HEK293 (cell line): ENCODE measurements around the gene TTC24.

Source experiments
- CTCF ChIA-PET: fragments of 350-600 bp; formaldehyde crosslinking; extraction: SDS; loops from one replicate; lab custom pipeline; 2021; ENCODE audit warnings: antibody characterized with exemption; lab: Yijun Ruan, JAX
- POLR2A ChIA-PET: fragments of 300-600 bp; formaldehyde crosslinking; extraction: SDS; loops from one replicate; lab custom pipeline; 2020; ENCODE audit warnings: antibody characterized with exemption, inconsistent platforms; lab: Yijun Ruan, JAX
- H3K27ac ChIP-seq: fragments of 200-500 bp; sonication (Bioruptor generic); 2 replicates; pipeline ENCODE4 v1.5.1; 2014; ENCODE audit warnings: low read depth, low read length, control low read depth, inconsistent platforms; ENCODE audit errors: extremely low read depth
- H3K36me3 ChIP-seq, 2 experiments: fragments of 200-500 bp in 1 of 2; sonication (Bioruptor generic) in 1 of 2; 1 replicate in 1 of 2; 2 replicates in 1 of 2; pipeline ENCODE4 v1.5.1; 2014 to 2017; ENCODE audit warnings: inconsistent platforms in 2 of 2, low read length in 2 of 2; ENCODE audit not compliant: control insufficient read depth in 2 of 2, insufficient read depth in 1 of 2
- H3K4me1 ChIP-seq: fragments of 200-500 bp; sonication (Bioruptor generic); 2 replicates; pipeline ENCODE4 v1.5.1; 2014; ENCODE audit warnings: mild to moderate bottlenecking, low read length, inconsistent platforms; ENCODE audit not compliant: control insufficient read depth, insufficient read depth
- H3K4me3 ChIP-seq: 2 replicates; pipeline ENCODE4 v1.5.1; 2011; ENCODE audit warnings: low read depth, mild to moderate bottlenecking, control low read depth, low read length, moderate library complexity
- H3K9me3 ChIP-seq: fragments of 200-500 bp; sonication (Bioruptor generic); 2 replicates; pipeline ENCODE4 v1.5.1; 2014; ENCODE audit warnings: low read depth, low read length, inconsistent platforms; ENCODE audit not compliant: control insufficient read depth, insufficient read depth
- BCL11B ChIP-seq: fragments of 450-650 bp; formaldehyde crosslinking; IDR thresholded peaks from 2 replicates; pipeline ENCODE4 v1.5.1; 2016; ENCODE audit warnings: low read depth, missing biosample characterization, missing genetic modification characterization
- HIC1 ChIP-seq: fragments of 450-650 bp; formaldehyde crosslinking; IDR thresholded peaks from 2 replicates; pipeline ENCODE4 v1.5.1; 2016; ENCODE audit warnings: missing biosample characterization, missing genetic modification characterization
- HOXD13 ChIP-seq: sonication (generic); formaldehyde crosslinking; IDR thresholded peaks from 2 replicates; pipeline ENCODE4 v1.8.0; 2022; ENCODE audit warnings: missing genetic modification reagents, borderline replicate concordance
- PRDM6 ChIP-seq: fragments of 450-650 bp; formaldehyde crosslinking; IDR thresholded peaks from 2 replicates; pipeline ENCODE4 v1.5.1; 2017; ENCODE audit warnings: missing biosample characterization, missing genetic modification characterization
- SETDB1 ChIP-seq: IDR thresholded peaks from one replicate; pipeline ENCODE4 v1.6.1; 2017; ENCODE audit warnings: mild to moderate bottlenecking, low read length, moderate library complexity, mixed read lengths; ENCODE audit not compliant: insufficient read length
- SP3 ChIP-seq: fragments of 450-650 bp; formaldehyde crosslinking; IDR thresholded peaks from 2 replicates; pipeline ENCODE4 v1.5.1; 2016; ENCODE audit warnings: missing biosample characterization, missing genetic modification characterization
- TSHZ1 ChIP-seq: fragments of 450-650 bp; formaldehyde crosslinking; IDR thresholded peaks from 2 replicates; pipeline ENCODE4 v1.5.1; 2016; ENCODE audit warnings: missing biosample characterization, missing genetic modification characterization, borderline replicate concordance
- ZBTB48 ChIP-seq: fragments of 450-650 bp; formaldehyde crosslinking; IDR thresholded peaks from 2 replicates; pipeline ENCODE4 v1.5.1; 2016; ENCODE audit warnings: missing biosample characterization, missing genetic modification characterization
- ZFHX2 ChIP-seq: fragments of 450-650 bp; formaldehyde crosslinking; conservative IDR thresholded peaks from 2 replicates; pipeline ENCODE4 v1.5.1; 2016; ENCODE audit warnings: missing biosample characterization, missing genetic modification characterization
- ZNF121 ChIP-seq: fragments of 450-650 bp; formaldehyde crosslinking; IDR thresholded peaks from 2 replicates; pipeline ENCODE4 v1.5.1; 2016; ENCODE audit warnings: missing biosample characterization, missing genetic modification characterization
- ZNF239 ChIP-seq: fragments of 450-650 bp; formaldehyde crosslinking; IDR thresholded peaks from 2 replicates; pipeline ENCODE4 v1.5.1; 2016; ENCODE audit warnings: missing biosample characterization, missing genetic modification characterization
- ZNF280D ChIP-seq: fragments of 450-650 bp; formaldehyde crosslinking; IDR thresholded peaks from 2 replicates; pipeline ENCODE4 v1.5.1; 2016; ENCODE audit warnings: missing biosample characterization, missing genetic modification characterization
- ZNF561 ChIP-seq: fragments of 450-650 bp; IDR thresholded peaks from 2 replicates; pipeline ENCODE4 v1.5.1; 2018; ENCODE audit warnings: missing biosample characterization, missing genetic modification characterization, borderline replicate concordance
- ZNF660 ChIP-seq: fragments of 450-650 bp; IDR thresholded peaks from 2 replicates; pipeline ENCODE4 v1.5.1; 2018; ENCODE audit warnings: missing biosample characterization, mild to moderate bottlenecking, missing genetic modification characterization
- ZNF692 ChIP-seq: fragments of 450-650 bp; formaldehyde crosslinking; IDR thresholded peaks from 2 replicates; pipeline ENCODE4 v1.5.1; 2016; ENCODE audit warnings: missing biosample characterization, missing genetic modification characterization
- ZNF776 ChIP-seq: fragments of 450-650 bp; formaldehyde crosslinking; IDR thresholded peaks from 2 replicates; pipeline ENCODE4 v1.5.0; 2017; ENCODE audit warnings: missing biosample characterization, missing genetic modification characterization, borderline replicate concordance
- ZNF843 ChIP-seq: fragments of 450-650 bp; formaldehyde crosslinking; IDR thresholded peaks from 2 replicates; pipeline ENCODE4 v1.5.1; 2016; ENCODE audit warnings: missing biosample characterization, missing genetic modification characterization
- ZSCAN30 ChIP-seq: fragments of 450-650 bp; IDR thresholded peaks from 2 replicates; pipeline ENCODE4 v1.5.1; 2018; ENCODE audit warnings: missing biosample characterization, mild to moderate bottlenecking, missing genetic modification characterization, moderate library complexity

Gene TTC24

DNA sequence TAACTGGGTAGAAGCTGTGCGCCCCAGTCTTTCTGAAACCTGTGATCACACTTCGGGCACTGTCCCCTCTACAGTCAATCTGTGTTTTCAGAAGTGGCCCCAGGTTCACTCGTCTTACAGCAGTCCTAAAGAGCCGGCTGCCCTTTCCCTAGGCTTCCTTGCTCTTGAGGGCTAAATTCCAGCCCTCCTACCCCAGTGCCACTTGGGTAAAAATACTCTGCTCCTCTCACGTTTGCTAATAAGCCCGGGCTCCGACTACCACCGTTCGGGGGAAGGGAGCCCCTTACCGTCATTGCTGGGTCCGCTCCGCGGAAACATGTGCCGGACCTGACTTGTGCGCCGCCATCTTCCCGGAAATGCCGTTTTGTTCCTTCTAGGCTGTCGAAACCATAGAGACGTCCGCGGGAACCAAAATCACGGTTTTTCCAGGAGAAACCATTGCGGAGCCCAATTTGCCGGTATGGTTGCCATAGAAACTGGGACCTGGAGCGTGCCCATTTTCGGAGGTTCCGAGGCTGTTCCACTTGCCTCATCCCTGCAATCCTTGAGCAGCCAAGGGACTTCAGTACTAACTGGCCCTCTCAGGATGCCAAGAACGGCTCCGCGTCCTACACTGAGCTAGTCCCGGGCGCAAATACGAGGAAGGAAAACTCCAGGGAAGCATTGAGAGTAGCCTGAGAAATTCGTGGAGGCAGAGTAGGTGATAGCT is 21.8 kb downstream of the TTC24 start, which contains the start of gene GPATCH4 (continued):
- TF ChIP-seq PRDM6 (tag by site-specific recombination) (no peak), SETDB1 (no peak), HIC1 (tag by site-specific recombination) (no peak), ZNF776 (no peak), ZBTB48 (0 out of 2 replicates have a peak, but pooled peaks have one; percentile 30), ZNF239 (tag by site-specific recombination) (no peak), ZNF280D (tag by site-specific recombination) (no peak), HOXD13 (CRISPR knock-in tag) (no peak), SP3 (tag by site-specific recombination) (no peak; the same call in none of the 2 replicates)
- TF ChIP-seq, all 188 proteins: peak for 41

DNA sequence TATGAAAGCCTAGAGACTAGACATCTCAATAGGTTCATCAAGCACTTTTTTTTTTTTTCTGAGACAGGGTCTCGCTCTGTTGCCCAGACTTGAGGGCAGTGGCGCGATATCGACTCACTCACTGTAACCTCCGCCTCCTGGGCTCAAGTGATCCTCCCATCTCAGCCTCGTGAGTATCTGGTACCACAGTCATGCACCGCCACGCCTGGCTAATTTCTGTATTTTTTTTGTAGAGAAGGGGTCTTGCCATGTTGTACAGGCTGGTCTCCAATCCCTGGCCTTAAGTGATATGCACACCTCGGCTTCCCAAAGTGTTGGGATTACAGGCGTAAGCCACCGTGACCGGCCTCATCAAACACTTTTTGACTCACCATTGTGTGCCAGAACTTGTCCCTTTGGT is 22.4 kb downstream of the TTC24 start:
- Histone ChIP-seq H3K27ac (peak overlapping the region; percentile 35), H3K9me3 (no peaks in the 10 kb centered on the region), H3K4me3 (peak overlapping the region; percentile 65), H3K4me1 (no peaks in the 10 kb centered on the region), H3K36me3 (peaks cover 0 to 28% of the 10 kb centered on the region in 2 experiments; a peak in 1 of 3 replicates)
- ChIA-PET POLR2A (interaction anchor here (0.6 to 2.5 kb wide), 5 partner anchors 10 to 144 kb away, joined by 3 to 17 read pairs (median 4); partner anchors contain the start of genes MEF2D and NAXE), CTCF (interaction anchor here (0.5 to 1.8 kb wide), 16 partner anchors 11 to 717 kb away, joined by 3 to 8 read pairs (median 4); no protein-coding TSS in a partner anchor)
- no peak for TF ChIP-seq ZNF660 (tag by site-specific recombination)
- peak; percentile 98 for TF ChIP-seq ZNF121
- TF ChIP-seq, all 188 proteins: peak for 1

GRCh38 chr1:156602557-156602993 is 23.1 kb downstream of the TTC24 start:
- POLR2A ChIA-PET = interaction anchor here (2.5 kb wide), 1 partner anchor 11 kb away, joined by 17 read pairs; the partner anchor contains the start of gene NAXE
- Histone ChIP-seq H3K4me1 (no peaks in the 10 kb centered on the region), H3K9me3 (no peaks in the 10 kb centered on the region), H3K27ac (no peak overlapping the region), H3K36me3 (peaks cover 0 to 21% of the 10 kb centered on the region in 2 experiments; a peak in 1 of 3 replicates), H3K4me3 (no peak overlapping the region)
- CTCF ChIA-PET = interaction anchor here (0.5 to 3.1 kb wide), 14 partner anchors 12 to 718 kb away, joined by 3 to 30 read pairs (median 4); partner anchors contain the start of genes HAPLN2 and TTC24
- TF ChIP-seq ZNF561 = no peak
- no peak for TF ChIP-seq ZSCAN30 (tag by site-specific recombination)
- no peak for TF ChIP-seq BCL11B (tag by site-specific recombination)
- peak; percentile 57 for TF ChIP-seq ZFHX2 (tag by site-specific recombination)
- 0 out of 2 replicates have a peak, but pooled peaks have one; percentile 49 for TF ChIP-seq ZNF692 (tag by site-specific recombination)
- TF ChIP-seq TSHZ1 (tag by site-specific recombination) = no peak
- no peak for TF ChIP-seq ZNF843 (tag by site-specific recombination)
